ENCODE results near the gene SLC35B1.

- TF ChIP-seq CTCF (IDR thresholded peaks at IDR 0.05) (no peak), POLR2A (IDR thresholded peaks at IDR 0.05) (no peak)
Observed at GRCh38 chr17:49659661-49660382, 47.9 kb downstream of the SLC35B1 start.
